Cardiac ventricle fibroblast (primary cell): ENCODE results near the gene METTL6. TPM values are rescaled to one million over a fixed set of nuclear protein-coding genes. Genes with fewer than 3 reads are reported as not detected.

Experiments
- total RNA-seq: library from RNA; depleted of rRNA; stranded (reverse); fragments of >200 nt; gene quantifications from 2 replicates; pipeline ENCODE4 v1.2.3, GENCODE V29; 2015

METTL6 gene, protein sequence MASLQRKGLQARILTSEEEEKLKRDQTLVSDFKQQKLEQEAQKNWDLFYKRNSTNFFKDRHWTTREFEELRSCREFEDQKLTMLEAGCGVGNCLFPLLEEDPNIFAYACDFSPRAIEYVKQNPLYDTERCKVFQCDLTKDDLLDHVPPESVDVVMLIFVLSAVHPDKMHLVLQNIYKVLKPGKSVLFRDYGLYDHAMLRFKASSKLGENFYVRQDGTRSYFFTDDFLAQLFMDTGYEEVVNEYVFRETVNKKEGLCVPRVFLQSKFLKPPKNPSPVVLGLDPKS
- 9.5 and 17.8 TPM in 2 replicates for total RNA-seq

GRCh38 chr3:15427182-15427880, at the start of gene METTL6, which contains the start of gene EAF1:
Gene METTL6, minus strand, starts transcription at chr3:15427544. Its CDS starts 1,033 bp downstream, at chr3:15426511.
Gene EAF1, plus strand, starts transcription at chr3:15427598. Its CDS starts 182 bp downstream, at chr3:15427780.

Other genes starting within 250 kb of the METTL6 start
- gene CAPN7, start 221.3 kb downstream of the METTL6 start, total RNA-seq = 21.6 and 24.7 TPM in 2 replicates
- gene SH3BP5, start 95.0 kb downstream of the METTL6 start, total RNA-seq = 30.8 and 32.9 TPM in 2 replicates
- gene EAF1, start 54 bp upstream of the METTL6 start, total RNA-seq = 13.6 and 14.9 TPM in 2 replicates
- gene COLQ, start 94.2 kb upstream of the METTL6 start, total RNA-seq = 0.93 and 1.6 TPM in 2 replicates
- gene HACL1, start 174.0 kb upstream of the METTL6 start, total RNA-seq = 12.2 and 13.7 TPM in 2 replicates
- gene BTD, start 174.2 kb upstream of the METTL6 start, total RNA-seq = 25.8 and 29.4 TPM in 2 replicates